HG02970 (cell line): ENCODE results near the gene SNX27.

Experiments used
- ATAC-seq: cut with Tn5 transposase; IDR thresholded peaks from one replicate; pipeline ENCODE4 v1.9.1; 2021; ENCODE audit warnings: mild to moderate bottlenecking, moderate library complexity, moderate number of reproducible peaks; ENCODE audit not compliant: unreplicated experiment, low FRiP score

SNX27 gene

GRCh38 chr1:151693057-151693651 lies 81.3 kb downstream of the SNX27 start:
- ATAC-seq: no peak

- ATAC-seq: no peak
Measured at GRCh38 chr1:151701515-151701914, 89.7 kb downstream of the SNX27 start.

GRCh38 chr1:151702936-151703335 lies 91.1 kb downstream of the SNX27 start:
- no peak for ATAC-seq

GRCh38 chr1:151703813-151704212 lies 92.0 kb downstream of the SNX27 start:
- ATAC-seq: no peak

- ATAC-seq: no peak
Measured at GRCh38 chr1:151704246-151704645, 92.4 kb downstream of the SNX27 start.

- ATAC-seq: no peak
Measured at GRCh38 chr1:151705146-151705545, 93.3 kb downstream of the SNX27 start.

- ATAC-seq: no peak
Measured at GRCh38 chr1:151705753-151706463, 94.1 kb downstream of the SNX27 start.

- ATAC-seq: no peak
Measured at GRCh38 chr1:151706464-151707415, 94.9 kb downstream of the SNX27 start.

- no peak for ATAC-seq
Measured at GRCh38 chr1:151707541-151708065, 95.8 kb downstream of the SNX27 start.

- ATAC-seq: no peak
Measured at GRCh38 chr1:151708891-151709290, 97.0 kb downstream of the SNX27 start.

GRCh38 chr1:151710187-151710840 lies 98.5 kb downstream of the SNX27 start:
- ATAC-seq: no peak

GRCh38 chr1:151711044-151711800 lies 99.4 kb downstream of the SNX27 start:
- no peak for ATAC-seq

- no peak for ATAC-seq
Measured at GRCh38 chr1:151711951-151712350, 100.1 kb downstream of the SNX27 start.

GRCh38 chr1:151713044-151713443 lies 101.2 kb downstream of the SNX27 start:
- no peak for ATAC-seq

GRCh38 chr1:151713874-151714273 lies 102.0 kb downstream of the SNX27 start:
- ATAC-seq: no peak

GRCh38 chr1:151714820-151715725 lies 103.2 kb downstream of the SNX27 start:
- ATAC-seq: no peak

GRCh38 chr1:151715726-151716404 lies 104.0 kb downstream of the SNX27 start:
- no peak for ATAC-seq

- ATAC-seq: no peak
Measured at GRCh38 chr1:151716405-151716762, 104.5 kb downstream of the SNX27 start.
